Caco-2 (cell line): ENCODE data around the gene AADAC. TPM values are rescaled to one million over a fixed set of nuclear protein-coding genes. Genes with fewer than 3 reads are reported as not detected.
"Not testable (repeated sequence)": the region's sequence is repeated elsewhere in the genome, so short reads cannot be mapped to it uniquely, and the experiment has no call there.

Experiments used
- BruUV-seq: library from RNA; stranded (reverse); fragments of 400-500 nt; replicated peaks from 2 replicates; lab custom pipeline; 2021; lab: Mats Ljungman, UMichigan
- CTCF ChIA-PET: fragments of 300-600 bp; sonication (Branson Sonifier 250); formaldehyde crosslinking; loops from one replicate; lab custom pipeline; 2022; ENCODE audit warnings: antibody characterized with exemption; lab: Charles Lee
- POLR2A ChIA-PET: fragments of 300-600 bp; sonication (Branson Sonifier 250); formaldehyde crosslinking; loops from one replicate; lab custom pipeline; 2022; ENCODE audit warnings: antibody characterized with exemption; lab: Charles Lee
- DNase-seq, 2 experiments: peaks; one replicate each; pipeline versions ENCODE4 v3.0.0 to v3.0.0-alpha.2; 2020 to 2022
- H3K27me3 ChIP-seq: replicated peaks from 2 replicates; pipeline ENCODE4 v1.6.0; 2011; ENCODE audit warnings: low read length; ENCODE audit not compliant: control insufficient read depth, insufficient read depth
- H3K36me3 ChIP-seq: 2 replicates; pipeline ENCODE4 v1.5.1; 2011; ENCODE audit warnings: low read length; ENCODE audit not compliant: control insufficient read depth, insufficient read depth
- H3K4me1 ChIP-seq: fragments of 250-450 bp; sonication (Bioruptor Pico); 2 replicates; pipeline ENCODE4 v1.5.1; 2020; ENCODE audit warnings: mild to moderate bottlenecking
- H3K4me3 ChIP-seq: 2 replicates; pipeline ENCODE4 v1.5.1; 2011; ENCODE audit warnings: low read depth, mild to moderate bottlenecking, control low read depth, low read length
- H3K9me3 ChIP-seq: fragments of 250-450 bp; sonication (Bioruptor Pico); 2 replicates; pipeline ENCODE4 v1.5.1; 2020; ENCODE audit warnings: mild to moderate bottlenecking, moderate library complexity
- H3K27ac Mint-ChIP-seq: one replicate; pipeline ENCODE4 v1.8.0; 2022; ENCODE audit warnings: mixed read lengths; ENCODE audit not compliant: unreplicated experiment
- H3K27me3 Mint-ChIP-seq: one replicate; pipeline ENCODE4 v1.8.0; 2022; ENCODE audit warnings: mixed read lengths; ENCODE audit not compliant: insufficient read depth, unreplicated experiment
- H3K36me3 Mint-ChIP-seq: one replicate; pipeline ENCODE4 v1.8.0; 2022; ENCODE audit warnings: mild to moderate bottlenecking, mixed read lengths; ENCODE audit not compliant: insufficient read depth, unreplicated experiment
- H3K4me1 Mint-ChIP-seq: one replicate; pipeline ENCODE4 v1.8.0; 2022; ENCODE audit warnings: low read depth, mixed read lengths; ENCODE audit not compliant: unreplicated experiment
- H3K4me3 Mint-ChIP-seq: one replicate; pipeline ENCODE4 v1.8.0; 2022; ENCODE audit warnings: mild to moderate bottlenecking, moderate library complexity, mixed read lengths; ENCODE audit not compliant: unreplicated experiment
- H3K9me3 Mint-ChIP-seq: one replicate; pipeline ENCODE4 v1.8.0; 2022; ENCODE audit warnings: mixed read lengths; ENCODE audit not compliant: unreplicated experiment
- intact Hi-C: fragments of 100-400 bp; cut with micrococcal nuclease; formaldehyde crosslinking; loops from one replicate; pipeline ENCODE4 v1.10.0; 2022; ENCODE audit not compliant: unreplicated experiment
- total RNA-seq: library from RNA; stranded (reverse); gene quantifications from 2 replicates; pipeline ENCODE4 v1.2.3, GENCODE V29; 2022
- TF ChIP-seq, protein P1 (sequence below), 2 experiments: fragments of 200-600 bp in 1 of 2; IDR thresholded peaks; 1 replicate in 1 of 2; 2 replicates in 1 of 2; pipeline versions ENCODE4 v1.5.1 to v1.8.0; 2011 to 2022; ENCODE audit warnings: antibody characterized with exemption in 1 of 2, control low read depth in 1 of 2, inconsistent platforms in 1 of 2, low read depth in 1 of 2, low read length in 1 of 2, mild to moderate bottlenecking in 1 of 2, moderate library complexity in 1 of 2; ENCODE audit not compliant: insufficient read depth in 1 of 2, severe bottlenecking in 1 of 2, unreplicated experiment in 1 of 2

The AADAC gene
- total RNA-seq, 1 experiment from 2014 or later = 0.57 TPM

GRCh38 chr3:151845306-151845905, 31.5 kb downstream of the AADAC start:
- no TSS peak for BruUV-seq
- H3K9me3 Mint-ChIP-seq = peaks cover 9% of the 10 kb centered on the region
- ChIA-PET POLR2A (no interaction called here), CTCF (no interaction called here)
- H3K4me3 ChIP-seq = no peak overlapping the region
- no peak for DNase-seq
- peaks cover 5% of the 10 kb centered on the region for H3K4me1 Mint-ChIP-seq
- H3K4me1 ChIP-seq = no peaks in the 10 kb centered on the region
- TF ChIP-seq, protein P1, sequence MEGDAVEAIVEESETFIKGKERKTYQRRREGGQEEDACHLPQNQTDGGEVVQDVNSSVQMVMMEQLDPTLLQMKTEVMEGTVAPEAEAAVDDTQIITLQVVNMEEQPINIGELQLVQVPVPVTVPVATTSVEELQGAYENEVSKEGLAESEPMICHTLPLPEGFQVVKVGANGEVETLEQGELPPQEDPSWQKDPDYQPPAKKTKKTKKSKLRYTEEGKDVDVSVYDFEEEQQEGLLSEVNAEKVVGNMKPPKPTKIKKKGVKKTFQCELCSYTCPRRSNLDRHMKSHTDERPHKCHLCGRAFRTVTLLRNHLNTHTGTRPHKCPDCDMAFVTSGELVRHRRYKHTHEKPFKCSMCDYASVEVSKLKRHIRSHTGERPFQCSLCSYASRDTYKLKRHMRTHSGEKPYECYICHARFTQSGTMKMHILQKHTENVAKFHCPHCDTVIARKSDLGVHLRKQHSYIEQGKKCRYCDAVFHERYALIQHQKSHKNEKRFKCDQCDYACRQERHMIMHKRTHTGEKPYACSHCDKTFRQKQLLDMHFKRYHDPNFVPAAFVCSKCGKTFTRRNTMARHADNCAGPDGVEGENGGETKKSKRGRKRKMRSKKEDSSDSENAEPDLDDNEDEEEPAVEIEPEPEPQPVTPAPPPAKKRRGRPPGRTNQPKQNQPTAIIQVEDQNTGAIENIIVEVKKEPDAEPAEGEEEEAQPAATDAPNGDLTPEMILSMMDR (IDR thresholded peaks at IDR 0.05; ENCODE audit: insufficient read depth in 1 of 2, low read depth in 1 of 2, low read length in 1 of 2, severe bottlenecking in 1 of 2, unreplicated experiment in 1 of 2) = no peak
- no peaks in the 10 kb centered on the region for H3K36me3 ChIP-seq
- intact Hi-C loops = no loop called here
- no peak overlapping the region for H3K27ac Mint-ChIP-seq
- H3K27me3 ChIP-seq = no peaks in the 10 kb centered on the region
- H3K36me3 Mint-ChIP-seq = no peaks in the 10 kb centered on the region
- H3K4me3 Mint-ChIP-seq = no peak overlapping the region
- no peaks in the 10 kb centered on the region for H3K9me3 ChIP-seq
- H3K27me3 Mint-ChIP-seq = no peaks in the 10 kb centered on the region

DNA sequence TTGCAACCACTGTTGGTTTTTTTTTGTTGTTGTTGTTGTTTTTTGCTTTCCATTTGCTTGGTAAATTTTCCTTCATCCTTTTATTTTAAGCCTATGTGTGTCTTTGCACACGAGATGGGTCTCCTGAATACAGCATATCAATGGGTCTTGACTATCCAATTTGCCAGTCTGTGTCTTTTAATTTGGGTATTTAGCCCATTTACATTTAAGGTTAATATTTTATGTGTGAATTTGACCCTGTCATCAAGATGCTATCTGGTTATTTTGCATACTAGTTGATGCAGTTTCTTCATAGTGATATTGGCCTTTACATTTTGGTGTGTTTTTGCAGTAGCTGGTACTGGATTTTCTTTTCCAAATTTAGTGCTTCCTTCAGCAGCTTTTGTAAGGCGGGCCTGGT, 36.1 kb downstream of the AADAC start:
- H3K36me3 Mint-ChIP-seq, H3K4me3 Mint-ChIP-seq, H3K27ac Mint-ChIP-seq, POLR2A ChIA-PET, H3K4me1 Mint-ChIP-seq, H3K36me3 ChIP-seq, H3K4me3 ChIP-seq, CTCF ChIA-PET, DNase-seq, intact Hi-C loops, H3K27me3 Mint-ChIP-seq, H3K27me3 ChIP-seq, H3K4me1 ChIP-seq, H3K9me3 ChIP-seq, BruUV-seq: not testable (repeated sequence)
- H3K9me3 Mint-ChIP-seq = peaks cover 21% of the 10 kb centered on the region

- ChIA-PET CTCF (no interaction called here), POLR2A (no interaction called here)
- H3K36me3 Mint-ChIP-seq = no peaks in the 10 kb centered on the region
- H3K4me1 Mint-ChIP-seq = no peaks in the 10 kb centered on the region
- H3K4me1 ChIP-seq = no peaks in the 10 kb centered on the region
- TF ChIP-seq, protein P1 (IDR thresholded peaks at IDR 0.05; ENCODE audit: insufficient read depth in 1 of 2, low read depth in 1 of 2, low read length in 1 of 2, severe bottlenecking in 1 of 2, unreplicated experiment in 1 of 2) = no peak
- H3K36me3 ChIP-seq = no peaks in the 10 kb centered on the region
- intact Hi-C loops = no loop called here
- no peak overlapping the region for H3K27ac Mint-ChIP-seq
- no peaks in the 10 kb centered on the region for H3K27me3 Mint-ChIP-seq
- no peak overlapping the region for H3K4me3 Mint-ChIP-seq
- H3K9me3 Mint-ChIP-seq = peaks cover 21% of the 10 kb centered on the region
- no peaks in the 10 kb centered on the region; the same call in 1 of the 2 replicates for H3K9me3 ChIP-seq
- no TSS peak for BruUV-seq
- no peak for DNase-seq
- H3K27me3 ChIP-seq = no peaks in the 10 kb centered on the region
- H3K4me3 ChIP-seq = no peak overlapping the region
These were observed 38.3 kb downstream of the AADAC start for GRCh38 chr3:151852074-151852811.
